Body of pancreas (tissue), 4 donors: Measurements from ENCODE around the gene SDHC. TPM values are rescaled to one million over a fixed set of nuclear protein-coding genes. Genes with fewer than 3 reads are reported as not detected.

Source experiments
- ATAC-seq: fragments of 150-250 bp; one replicate; pipeline ENCODE4 v1.9.1; 2016
- DNase-seq, 4 donors: peaks; one replicate each; pipeline ENCODE4 v3.0.0-alpha.2; 2019
- H3K27ac ChIP-seq, 4 donors: fragments of 200-600 bp; sonication (generic); 1 replicate in 3 of 4; 2 replicates in 1 of 4; pipeline versions ENCODE4 v1.5.1 to v1.6.1; 2016 to 2019; ENCODE audit warnings: mild to moderate bottlenecking in 1 of 4, mixed read lengths in 1 of 4, moderate library complexity in 1 of 4
- H3K27me3 ChIP-seq, 2 donors: fragments of 200-600 bp; sonication (generic); one replicate each; pipeline ENCODE4 v1.6.0; 2016; ENCODE audit warnings: mild to moderate bottlenecking in 1 of 2
- H3K36me3 ChIP-seq, 2 donors: fragments of 200-600 bp; sonication (generic); replicated peaks in 1 of 2; 2 replicates each; pipeline ENCODE4 v1.5.1; 2016; ENCODE audit warnings: low read depth in 2 of 2; ENCODE audit not compliant: insufficient read depth in 1 of 2
- H3K4me1 ChIP-seq: fragments of 200-600 bp; sonication (generic); one replicate; pipeline ENCODE4 v1.6.0; 2016
- H3K4me3 ChIP-seq, 2 donors: fragments of 200-600 bp; sonication (generic); 1 replicate in 1 of 2; 2 replicates in 1 of 2; pipeline ENCODE4 v1.5.1; 2016 to 2019
- H3K9me3 ChIP-seq, 3 donors: fragments of 200-600 bp; sonication (generic); 1 replicate in 2 of 3; 2 replicates in 1 of 3; pipeline ENCODE4 v1.5.1; 2016
- CTCF ChIP-seq, 7 experiments: fragments of 450-650 bp in 4 of 7; fragments of 200-600 bp in 3 of 7; sonication (generic) in 3 of 7; IDR thresholded peaks; one replicate each; pipeline ENCODE4 v1.5.1; 2016 to 2019; ENCODE audit warnings: antibody characterized with exemption in 7 of 7
- POLR2A ChIP-seq, 3 donors: fragments of 450-650 bp; IDR thresholded peaks; one replicate each; pipeline ENCODE4 v1.6.1; 2016; ENCODE audit warnings: antibody characterized with exemption in 3 of 3, mild to moderate bottlenecking in 2 of 3
- WGBS, 2 donors: methylation state at CpG; one replicate each; pipeline ENCODE4 v1.1.5; 2017; 5-methylcytosine and 5-hydroxymethylcytosine counted together
- intact Hi-C: fragments of 100-400 bp; cut with DNase I; formaldehyde crosslinking; loops from one replicate; pipeline ENCODE4 v1.15.1; 2023
- total RNA-seq, 2 donors: library from RNA; depleted of rRNA; stranded (reverse); fragments of >200 nt; gene quantifications; one replicate each; pipeline ENCODE4 v1.1.0, GENCODE V29; 2016

Gene SDHC
- total RNA-seq, 2 donors from 2014 or later, result 22.7 to 26.2 TPM

DNA sequence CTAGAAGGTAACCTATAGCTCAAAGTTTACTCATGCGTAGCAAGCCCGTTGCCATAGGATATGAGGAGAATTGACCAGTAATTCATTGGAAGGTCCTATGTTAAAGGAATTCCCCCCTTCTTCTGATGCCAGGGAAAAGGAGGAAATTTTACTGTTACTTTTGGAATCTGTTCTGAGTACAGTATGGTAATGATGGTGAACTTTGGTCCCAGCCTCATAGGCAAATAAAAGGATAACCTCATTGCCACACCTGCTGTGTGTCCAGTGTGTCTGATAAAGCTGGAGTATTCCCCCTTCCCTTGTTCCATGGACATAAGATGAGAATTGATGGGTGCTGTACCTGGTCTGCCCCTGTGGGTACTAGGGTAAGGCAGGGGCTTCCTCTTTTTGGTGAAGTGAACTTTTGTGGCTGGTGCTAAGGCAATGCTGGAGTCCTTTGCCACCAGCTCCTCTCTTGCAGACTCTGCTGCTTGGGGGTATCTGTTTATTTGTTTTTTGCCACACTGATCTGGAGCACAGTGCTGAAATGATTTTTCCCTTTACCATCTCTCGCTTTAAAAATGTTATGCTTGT lies 26.6 kb upstream of the SDHC start:
- H3K4me1 ChIP-seq, result no peaks in the 10 kb centered on the region
- ATAC-seq (no peak), DNase-seq (no peak)
- H3K27ac ChIP-seq, result no peak overlapping the region
- TF ChIP-seq POLR2A (IDR thresholded peaks at IDR 0.05), result no peak
- TF ChIP-seq CTCF (IDR thresholded peaks at IDR 0.05), result no peak
- H3K36me3 ChIP-seq, result no peaks in the 10 kb centered on the region
- no peak overlapping the region for H3K4me3 ChIP-seq
- intact Hi-C loops, result loop anchor here (10.0 kb wide), 1 partner anchor 53 kb away; the partner anchor contains the start of gene NR1I3
- no peaks in the 10 kb centered on the region for H3K9me3 ChIP-seq
- no peaks in the 10 kb centered on the region for H3K27me3 ChIP-seq
- 84 to 91% methylated on average over 3 of the region's 3 CpGs for WGBS, 2 donors

- 79 to 88% methylated on average over 1 of the region's 1 CpG for WGBS, 2 donors
- H3K9me3 ChIP-seq, result no peaks in the 10 kb centered on the region
- no peak overlapping the region for H3K4me3 ChIP-seq
- no peaks in the 10 kb centered on the region for H3K27me3 ChIP-seq
- DNase-seq, result no peak
- intact Hi-C loops, result no loop called here
- ATAC-seq, result no peak
- H3K36me3 ChIP-seq, result no peaks in the 10 kb centered on the region
- H3K4me1 ChIP-seq, result no peaks in the 10 kb centered on the region
- TF ChIP-seq POLR2A (IDR thresholded peaks at IDR 0.05), result no peak
- TF ChIP-seq CTCF (IDR thresholded peaks at IDR 0.05), result no peak
- no peak overlapping the region for H3K27ac ChIP-seq
Measured at GRCh38 chr1:161290779-161291178, 23.4 kb upstream of the SDHC start.

DNA sequence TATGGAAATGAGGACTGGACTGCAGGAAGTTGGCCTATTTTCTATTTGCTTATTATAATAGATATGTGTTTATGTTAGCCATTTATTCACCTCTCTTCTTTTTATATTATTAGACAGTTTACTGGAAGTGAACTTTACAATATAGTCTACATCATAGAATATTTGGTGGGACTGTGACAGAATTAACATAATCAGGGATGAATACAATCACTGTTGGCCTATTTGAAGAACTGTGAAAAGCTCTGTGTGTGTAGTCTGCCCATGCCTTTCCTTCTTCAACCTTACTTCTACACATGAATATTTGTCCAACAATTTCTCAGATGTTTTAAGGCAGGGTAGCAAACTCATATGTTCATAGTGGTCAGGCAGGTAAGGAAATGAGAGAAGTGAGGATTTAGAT lies 16.8 kb upstream of the SDHC start:
- no peaks in the 10 kb centered on the region for H3K9me3 ChIP-seq
- H3K27ac ChIP-seq, result no peak overlapping the region
- no peak overlapping the region for H3K4me3 ChIP-seq
- ATAC-seq (no peak), DNase-seq (no peak)
- TF ChIP-seq CTCF (IDR thresholded peaks at IDR 0.05) (no peak), POLR2A (IDR thresholded peaks at IDR 0.05) (no peak)
- H3K4me1 ChIP-seq, result no peaks in the 10 kb centered on the region
- intact Hi-C loops, result no loop called here
- no peaks in the 10 kb centered on the region for H3K36me3 ChIP-seq
- H3K27me3 ChIP-seq, result no peaks in the 10 kb centered on the region

- Histone ChIP-seq H3K27me3 (no peaks in the 10 kb centered on the region), H3K4me1 (no peaks in the 10 kb centered on the region), H3K36me3 (no peaks in the 10 kb centered on the region), H3K4me3 (no peak overlapping the region), H3K9me3 (no peaks in the 10 kb centered on the region), H3K27ac (no peak overlapping the region)
- 73 to 88% methylated on average over 6 of the region's 6 CpGs for WGBS, 2 donors
- no peak for ATAC-seq
- intact Hi-C loops, result no loop called here
- no peak for DNase-seq
- TF ChIP-seq POLR2A (IDR thresholded peaks at IDR 0.05), result no peak
- TF ChIP-seq CTCF (IDR thresholded peaks at IDR 0.05), result no peak
Measured at GRCh38 chr1:161298116-161298515, 16.1 kb upstream of the SDHC start.

DNA sequence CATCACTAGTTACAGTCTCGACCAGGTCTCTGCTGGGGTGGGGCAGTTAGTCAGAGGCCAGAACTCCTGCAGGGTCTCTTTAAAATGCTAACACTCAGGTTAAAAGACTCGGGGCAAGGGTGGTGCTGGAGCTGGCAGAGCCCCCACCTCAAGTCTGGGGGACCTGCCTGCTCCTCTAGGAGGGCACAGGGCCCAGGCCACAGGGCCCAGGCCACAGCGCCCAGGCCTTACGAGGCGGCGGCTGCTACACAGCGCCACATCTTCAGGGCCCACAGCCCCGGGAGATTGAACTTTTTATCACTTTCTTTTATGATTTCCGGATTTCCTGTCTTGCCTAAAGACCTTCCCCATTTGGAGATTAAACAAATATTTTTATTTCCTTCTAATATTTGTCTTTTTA lies 14.8 kb upstream of the SDHC start:
- TF ChIP-seq POLR2A (IDR thresholded peaks at IDR 0.05) (no peak), CTCF (IDR thresholded peaks at IDR 0.05) (no peak)
- intact Hi-C loops, result no loop called here
- H3K4me3 ChIP-seq, result no peak overlapping the region
- no peaks in the 10 kb centered on the region for H3K36me3 ChIP-seq
- DNase-seq, result no peak
- H3K9me3 ChIP-seq, result no peaks in the 10 kb centered on the region
- H3K27me3 ChIP-seq, result no peaks in the 10 kb centered on the region
- no peak overlapping the region for H3K27ac ChIP-seq
- ATAC-seq, result no peak
- 74 to 80% methylated on average over 9 of the region's 9 CpGs for WGBS, 2 donors
- peaks cover 2% of the 10 kb centered on the region for H3K4me1 ChIP-seq
